Colonic mucosa (tissue), 4 donors: ENCODE results near the gene NIPSNAP3A. TPM values are rescaled to one million over a fixed set of nuclear protein-coding genes. Genes with fewer than 3 reads are reported as not detected.

Source experiments
- DNase-seq: peaks from one replicate; pipeline ENCODE4 v3.0.0-alpha.2; 2020
- H3K27ac ChIP-seq: fragments of 200-600 bp; one replicate; pipeline ENCODE4 v1.8.0; 2021
- H3K27me3 ChIP-seq: fragments of 200-600 bp; one replicate; pipeline ENCODE4 v1.8.0; 2021
- H3K36me3 ChIP-seq: fragments of 200-600 bp; one replicate; pipeline ENCODE4 v1.8.0; 2021
- H3K4me1 ChIP-seq: fragments of 200-600 bp; one replicate; pipeline ENCODE4 v1.8.0; 2021; ENCODE audit warnings: mild to moderate bottlenecking
- H3K4me3 ChIP-seq: fragments of 200-600 bp; one replicate; pipeline ENCODE4 v1.8.0; 2021
- H3K9ac ChIP-seq, 2 donors: one replicate each; pipeline ENCODE4 v1.7.0; 2013; ENCODE audit warnings: control low read depth in 2 of 2, low read depth in 2 of 2, low read length in 2 of 2
- H3K9me3 ChIP-seq: fragments of 200-600 bp; one replicate; pipeline ENCODE4 v1.8.0; 2021
- intact Hi-C: fragments of 100-400 bp; cut with DNase I; formaldehyde crosslinking; loops from one replicate; pipeline ENCODE4 v1.14.1; 2022
- total RNA-seq, 2 donors: library from RNA; stranded (reverse); fragmentation: NEBNext Ultra II Directional in 1 of 2; extraction: Animal tissue kit (Norgen Biotek cat#: 25700) in 1 of 2; gene quantifications; one replicate each; pipeline ENCODE4 v1.2.1, GENCODE V29; 2021
- TF ChIP-seq, protein P1 (sequence below): fragments of 200-600 bp; IDR thresholded peaks from one replicate; pipeline ENCODE4 v1.8.0; 2022; ENCODE audit warnings: antibody characterized with exemption, mild to moderate bottlenecking
- donor health status: healthy.
- donor health status: DM: no; HTN: no; CAD: no.
- donor health status: DM: no; HTN: no; CAD: no.

NIPSNAP3A gene
- total RNA-seq, 2 donors from 2014 or later = 25.4 to 49.6 TPM

DNA sequence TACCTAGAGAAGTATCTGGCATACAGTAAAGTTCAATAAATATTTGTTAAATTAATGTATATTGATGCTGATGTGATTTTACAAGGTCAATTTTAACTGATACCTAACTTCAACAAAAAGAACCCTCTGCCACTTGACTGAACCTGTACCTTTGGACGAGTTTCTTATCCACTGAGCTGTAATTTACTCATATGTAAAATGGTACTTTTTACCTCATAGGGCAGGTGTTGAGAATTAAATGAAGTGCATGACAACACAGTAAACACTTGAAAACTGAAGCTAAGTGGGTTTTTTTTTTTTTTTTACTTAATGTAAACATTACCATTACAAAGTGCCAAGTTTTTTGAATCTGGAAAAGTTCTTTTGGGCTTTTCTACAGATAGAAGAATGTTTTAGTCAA is 31.9 kb downstream of the NIPSNAP3A start:
- no peak overlapping the region for H3K4me3 ChIP-seq
- H3K27me3 ChIP-seq = no peaks in the 10 kb centered on the region
- H3K9ac ChIP-seq = no peak overlapping the region
- TF ChIP-seq, protein P1, sequence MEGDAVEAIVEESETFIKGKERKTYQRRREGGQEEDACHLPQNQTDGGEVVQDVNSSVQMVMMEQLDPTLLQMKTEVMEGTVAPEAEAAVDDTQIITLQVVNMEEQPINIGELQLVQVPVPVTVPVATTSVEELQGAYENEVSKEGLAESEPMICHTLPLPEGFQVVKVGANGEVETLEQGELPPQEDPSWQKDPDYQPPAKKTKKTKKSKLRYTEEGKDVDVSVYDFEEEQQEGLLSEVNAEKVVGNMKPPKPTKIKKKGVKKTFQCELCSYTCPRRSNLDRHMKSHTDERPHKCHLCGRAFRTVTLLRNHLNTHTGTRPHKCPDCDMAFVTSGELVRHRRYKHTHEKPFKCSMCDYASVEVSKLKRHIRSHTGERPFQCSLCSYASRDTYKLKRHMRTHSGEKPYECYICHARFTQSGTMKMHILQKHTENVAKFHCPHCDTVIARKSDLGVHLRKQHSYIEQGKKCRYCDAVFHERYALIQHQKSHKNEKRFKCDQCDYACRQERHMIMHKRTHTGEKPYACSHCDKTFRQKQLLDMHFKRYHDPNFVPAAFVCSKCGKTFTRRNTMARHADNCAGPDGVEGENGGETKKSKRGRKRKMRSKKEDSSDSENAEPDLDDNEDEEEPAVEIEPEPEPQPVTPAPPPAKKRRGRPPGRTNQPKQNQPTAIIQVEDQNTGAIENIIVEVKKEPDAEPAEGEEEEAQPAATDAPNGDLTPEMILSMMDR = no peak
- no peaks in the 10 kb centered on the region for H3K36me3 ChIP-seq
- no peak for DNase-seq
- no peaks in the 10 kb centered on the region for H3K9me3 ChIP-seq
- no peaks in the 10 kb centered on the region for H3K4me1 ChIP-seq
- intact Hi-C loops = no loop called here
- no peak overlapping the region for H3K27ac ChIP-seq

DNA sequence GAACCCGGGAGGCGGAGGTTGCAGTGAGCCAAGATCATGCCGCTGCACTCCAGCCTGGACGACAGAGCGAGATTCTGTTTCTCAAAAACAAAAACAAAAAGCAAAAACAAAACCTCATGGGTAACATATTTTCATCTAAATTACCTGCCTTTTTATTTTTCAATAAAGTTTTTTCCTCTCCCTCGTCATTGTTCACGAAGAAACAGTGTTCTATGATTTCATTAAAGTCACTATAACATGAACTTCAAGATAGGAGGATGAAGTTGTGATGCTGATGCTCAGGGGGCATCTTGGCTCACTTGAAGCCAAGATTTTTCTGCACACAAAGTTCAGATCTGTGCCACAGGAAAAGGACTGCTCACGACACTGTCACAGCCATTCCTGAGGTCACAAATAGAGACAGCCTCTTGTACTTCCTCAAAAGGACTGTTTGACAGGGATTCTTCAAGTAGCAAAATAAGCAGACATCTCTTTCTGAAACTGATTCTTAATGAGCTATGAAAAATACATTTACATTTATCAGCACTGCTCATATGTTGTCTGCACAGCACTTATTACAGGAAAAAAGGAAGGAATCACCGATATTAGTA is 32.6 kb downstream of the NIPSNAP3A start:
- H3K4me3 ChIP-seq = no peak overlapping the region
- TF ChIP-seq, protein P1 = no peak
- H3K36me3 ChIP-seq = no peaks in the 10 kb centered on the region
- DNase-seq = no peak
- no peaks in the 10 kb centered on the region for H3K4me1 ChIP-seq
- no peaks in the 10 kb centered on the region for H3K27me3 ChIP-seq
- no peak overlapping the region for H3K9ac ChIP-seq
- no peaks in the 10 kb centered on the region for H3K9me3 ChIP-seq
- intact Hi-C loops = no loop called here
- no peak overlapping the region for H3K27ac ChIP-seq

DNA sequence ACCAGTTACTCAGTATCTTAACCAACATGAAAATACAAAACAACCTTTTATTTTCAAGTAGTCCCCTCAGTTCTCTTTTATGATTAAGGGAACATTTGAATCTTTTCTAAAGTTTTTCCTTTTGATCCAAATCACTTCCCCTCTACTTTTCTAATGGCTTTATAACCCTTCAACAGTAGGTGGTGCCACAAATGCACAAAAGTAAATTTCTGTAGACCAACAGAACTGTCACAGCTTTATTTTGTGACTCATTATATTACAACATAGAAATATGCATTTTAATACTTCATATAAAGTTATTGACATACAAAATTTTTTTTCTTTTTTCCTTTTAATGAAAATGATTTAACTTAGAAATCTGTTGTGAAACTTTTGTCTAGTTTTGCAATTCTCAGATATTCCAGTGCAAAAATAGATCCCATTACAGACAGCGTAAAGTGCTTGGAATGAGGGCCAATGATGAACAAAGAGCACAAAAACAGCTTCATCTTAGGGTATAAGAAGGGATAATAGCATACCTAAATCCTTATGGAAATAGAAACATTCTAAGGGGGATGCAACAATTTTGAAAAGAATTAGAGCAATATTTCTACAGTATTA is 33.4 kb downstream of the NIPSNAP3A start:
- no peak for DNase-seq

DNA sequence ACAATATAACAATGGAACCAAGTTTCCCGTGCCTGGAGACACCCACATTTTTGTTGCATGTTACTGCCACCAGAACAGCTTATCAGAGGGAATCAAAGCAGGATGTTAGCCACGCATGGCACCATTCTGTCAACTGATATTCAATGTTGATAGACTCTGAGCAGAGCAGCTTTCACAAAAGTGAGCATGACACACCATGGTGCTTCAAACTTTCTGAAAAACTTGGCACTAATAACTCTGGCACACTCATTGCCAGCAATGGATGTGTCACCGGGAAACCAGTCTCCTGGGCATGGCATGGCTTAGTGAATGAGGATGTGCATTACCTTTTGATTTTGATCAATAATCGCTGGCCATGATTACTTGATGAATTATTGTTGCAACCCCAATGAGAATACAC is 36.1 kb downstream of the NIPSNAP3A start:
- TF ChIP-seq, protein P1 = no peak
- intact Hi-C loops = no loop called here
- H3K9ac ChIP-seq = no peak overlapping the region
- no peak overlapping the region for H3K4me3 ChIP-seq
- no peaks in the 10 kb centered on the region for H3K27me3 ChIP-seq
- no peak overlapping the region for H3K27ac ChIP-seq
- peaks cover 5% of the 10 kb centered on the region for H3K36me3 ChIP-seq
- H3K9me3 ChIP-seq = no peaks in the 10 kb centered on the region
- no peaks in the 10 kb centered on the region for H3K4me1 ChIP-seq
- DNase-seq = no peak

More for the DNA sequence above, 33.4 kb downstream of the NIPSNAP3A start:
- no peaks in the 10 kb centered on the region for H3K9me3 ChIP-seq
- no peak overlapping the region for H3K4me3 ChIP-seq
- TF ChIP-seq, protein P1 = peak; percentile 34
- intact Hi-C loops = no loop called here
- no peaks in the 10 kb centered on the region for H3K36me3 ChIP-seq
- H3K4me1 ChIP-seq = no peaks in the 10 kb centered on the region
- no peaks in the 10 kb centered on the region for H3K27me3 ChIP-seq
- no peak overlapping the region for H3K27ac ChIP-seq
- no peak overlapping the region for H3K9ac ChIP-seq

DNA sequence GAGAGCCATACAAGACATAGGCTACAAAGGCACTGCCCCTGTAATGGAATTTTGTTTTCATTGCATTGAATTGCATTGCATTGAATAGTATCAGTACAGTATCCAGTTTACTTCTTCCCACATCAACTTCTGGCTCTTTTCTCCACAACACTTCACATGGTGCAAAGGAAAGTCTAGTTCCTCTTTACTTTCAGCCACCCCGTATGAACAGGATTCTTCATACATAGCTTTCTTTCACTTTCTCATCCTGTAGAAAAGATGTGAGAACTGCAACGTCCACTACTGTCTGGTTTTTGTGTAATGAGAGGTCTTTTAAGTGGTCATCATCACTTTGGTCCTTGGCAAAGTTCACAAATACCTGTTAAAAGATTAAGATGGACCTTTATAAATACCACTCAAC is 36.6 kb downstream of the NIPSNAP3A start:
- H3K27me3 ChIP-seq = no peaks in the 10 kb centered on the region
- H3K9ac ChIP-seq = no peak overlapping the region
- TF ChIP-seq, protein P1 = no peak
- H3K4me3 ChIP-seq = no peak overlapping the region
- H3K36me3 ChIP-seq = peaks cover 5% of the 10 kb centered on the region
- H3K4me1 ChIP-seq = no peaks in the 10 kb centered on the region
- H3K9me3 ChIP-seq = no peaks in the 10 kb centered on the region
- DNase-seq = no peak
- H3K27ac ChIP-seq = no peak overlapping the region
- intact Hi-C loops = no loop called here
